ENCODE measurements around the gene DOK5.

The DOK5 gene

DNA sequence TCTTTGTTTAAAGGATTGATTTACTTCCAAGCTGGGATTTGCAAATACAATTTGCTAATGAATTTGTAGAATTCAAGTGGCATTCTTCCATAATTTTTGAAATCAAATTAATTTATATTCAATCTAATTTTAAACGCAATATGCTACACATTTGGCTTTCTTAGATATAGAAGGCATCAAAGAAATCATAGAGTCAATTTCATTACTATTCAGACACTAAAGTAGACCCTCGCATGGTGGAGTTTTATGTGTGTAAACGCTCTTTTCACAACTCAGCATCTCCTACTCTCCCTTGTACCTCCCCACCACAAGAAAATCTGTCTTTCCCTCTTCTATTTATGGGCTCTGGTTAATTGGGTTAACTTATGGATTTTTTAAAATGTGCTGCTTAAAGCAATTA lies 144.3 kb downstream of the DOK5 start:
- DNase-seq (ENCODE audit: low spot score) = no peak

DNA sequence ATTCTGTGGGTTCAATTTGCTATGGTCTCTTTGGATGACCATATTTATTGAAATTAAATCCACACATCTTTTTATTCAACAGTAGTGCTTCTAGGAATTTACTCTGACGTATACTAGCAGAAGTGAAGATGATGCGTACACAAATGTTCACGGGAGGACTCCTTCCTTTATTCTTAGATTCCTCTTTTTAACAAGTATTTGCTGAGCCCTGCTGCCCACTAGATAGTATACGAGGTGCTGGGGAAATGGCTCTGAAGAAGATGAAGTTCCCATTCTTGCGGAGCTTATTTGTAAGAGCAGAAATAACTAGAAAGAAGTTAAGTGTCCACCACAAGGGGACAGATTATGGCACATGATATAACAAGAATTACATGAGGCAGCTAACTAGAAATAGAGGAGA lies 145.2 kb downstream of the DOK5 start:
- no peak for DNase-seq (ENCODE audit: low spot score)

GRCh38 chr20:54622333-54623295 lies 147.2 kb downstream of the DOK5 start:
- DNase-seq (ENCODE audit: low spot score) = no peak

- DNase-seq (ENCODE audit: low spot score) = no peak
Observed at GRCh38 chr20:54623991-54624569, 148.7 kb downstream of the DOK5 start.

DNA sequence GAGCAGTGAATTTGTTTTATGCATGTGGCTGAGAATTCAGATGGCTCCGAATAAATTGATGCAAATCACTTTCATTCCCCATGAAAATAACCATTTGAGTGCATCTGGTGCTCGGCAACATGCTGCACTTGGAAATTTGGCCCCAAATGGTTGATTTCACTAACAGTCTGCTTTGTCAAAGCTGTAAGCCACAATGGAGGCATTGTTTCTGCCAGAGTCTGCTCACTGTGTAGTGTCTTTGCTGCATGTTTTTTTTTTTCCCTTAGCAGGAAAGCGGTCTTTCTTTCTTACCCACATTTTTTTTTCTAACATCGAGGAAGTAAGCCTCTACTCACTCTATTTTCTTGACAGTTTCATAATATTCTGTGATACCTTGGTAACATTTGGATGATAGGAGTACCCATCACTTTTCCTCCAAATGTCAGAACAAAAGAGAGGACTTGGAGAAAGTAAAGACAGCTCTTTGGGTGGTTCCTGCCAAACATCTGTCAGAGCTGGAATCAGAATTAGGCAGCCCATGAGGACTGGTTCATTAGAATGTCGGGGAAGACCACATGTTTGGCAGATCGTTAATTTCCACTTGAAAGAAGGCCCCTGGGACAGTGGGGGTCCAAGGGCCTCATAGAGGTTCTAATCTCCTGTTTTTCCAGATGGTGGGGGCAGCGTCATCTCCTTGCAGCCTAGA lies 149.5 kb downstream of the DOK5 start:
- no peak for DNase-seq (ENCODE audit: low spot score)

GRCh38 chr20:54625497-54625896 lies 150.1 kb downstream of the DOK5 start:
- no peak for DNase-seq (ENCODE audit: low spot score)

DNA sequence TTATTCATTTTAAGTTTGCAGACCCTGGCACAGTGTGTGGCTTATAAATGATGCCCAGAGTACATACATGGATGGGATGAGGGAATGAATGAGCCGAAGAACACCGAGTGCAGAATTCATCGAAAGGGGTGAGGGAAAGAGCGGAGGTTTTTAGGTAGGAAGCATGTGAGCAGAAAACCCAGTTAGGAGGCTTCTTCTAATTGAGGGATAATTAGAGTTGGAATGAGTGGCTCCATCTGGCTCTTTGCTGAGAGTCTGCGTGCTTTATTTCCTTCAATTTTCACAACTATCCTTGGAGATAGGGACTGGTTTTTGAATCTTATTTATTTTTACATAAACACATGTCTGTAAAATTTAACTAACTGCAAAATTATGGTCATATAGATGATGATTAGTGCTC lies 150.7 kb downstream of the DOK5 start:
- no peak for DNase-seq (ENCODE audit: low spot score)

- no peak for DNase-seq (ENCODE audit: low spot score)
Observed at GRCh38 chr20:54629632-54630031, 154.2 kb downstream of the DOK5 start.

GRCh38 chr20:54630582-54630981 lies 155.2 kb downstream of the DOK5 start:
- no peak for DNase-seq (ENCODE audit: low spot score)

DNA sequence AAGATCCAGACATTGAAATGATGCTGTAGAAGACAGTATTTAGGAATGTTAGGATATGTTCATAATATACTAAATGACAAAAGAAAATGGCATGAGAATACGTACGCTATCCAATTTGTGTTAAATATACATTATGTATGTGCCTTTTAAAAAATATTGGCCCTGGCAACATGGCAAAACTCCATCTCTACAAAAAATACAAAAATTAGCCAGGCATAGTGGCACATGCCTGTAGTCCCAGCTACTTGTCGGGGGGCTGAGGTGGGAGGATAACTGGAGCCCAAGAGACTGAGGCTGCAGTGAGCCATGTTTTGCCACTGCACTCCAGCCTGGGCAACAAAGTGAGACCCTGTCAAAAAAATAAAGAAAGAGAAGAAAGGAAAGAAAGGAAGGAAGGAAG lies 155.7 kb downstream of the DOK5 start:
- no peak for DNase-seq (ENCODE audit: low spot score)

GRCh38 chr20:54633374-54634355 lies 158.3 kb downstream of the DOK5 start:
- no peak for DNase-seq (ENCODE audit: low spot score)

GRCh38 chr20:54636575-54636974 lies 161.2 kb downstream of the DOK5 start:
- no peak for DNase-seq (ENCODE audit: low spot score)

DNA sequence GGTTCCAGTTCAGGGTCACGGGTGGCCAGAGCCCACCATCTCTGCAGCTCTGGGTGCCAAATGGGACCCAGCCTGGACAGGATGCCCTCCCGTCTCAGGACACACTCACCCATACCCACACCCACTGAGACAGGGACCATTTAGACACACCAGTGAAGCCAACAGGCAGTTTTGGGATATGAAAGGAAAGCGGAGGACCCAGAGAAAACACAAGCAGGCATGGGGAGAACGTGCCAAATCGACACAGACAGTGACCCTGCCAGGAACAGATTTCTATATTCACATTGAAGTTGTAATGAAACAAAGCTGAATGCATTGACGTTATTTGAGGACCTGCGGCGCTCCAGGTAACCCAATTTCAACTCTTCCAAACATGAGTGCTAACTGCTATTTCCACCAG lies 164.5 kb downstream of the DOK5 start:
- DNase-seq (ENCODE audit: low spot score) = no peak

GRCh38 chr20:54640800-54641199 lies 165.4 kb downstream of the DOK5 start:
- no peak for DNase-seq (ENCODE audit: low spot score)

DNA sequence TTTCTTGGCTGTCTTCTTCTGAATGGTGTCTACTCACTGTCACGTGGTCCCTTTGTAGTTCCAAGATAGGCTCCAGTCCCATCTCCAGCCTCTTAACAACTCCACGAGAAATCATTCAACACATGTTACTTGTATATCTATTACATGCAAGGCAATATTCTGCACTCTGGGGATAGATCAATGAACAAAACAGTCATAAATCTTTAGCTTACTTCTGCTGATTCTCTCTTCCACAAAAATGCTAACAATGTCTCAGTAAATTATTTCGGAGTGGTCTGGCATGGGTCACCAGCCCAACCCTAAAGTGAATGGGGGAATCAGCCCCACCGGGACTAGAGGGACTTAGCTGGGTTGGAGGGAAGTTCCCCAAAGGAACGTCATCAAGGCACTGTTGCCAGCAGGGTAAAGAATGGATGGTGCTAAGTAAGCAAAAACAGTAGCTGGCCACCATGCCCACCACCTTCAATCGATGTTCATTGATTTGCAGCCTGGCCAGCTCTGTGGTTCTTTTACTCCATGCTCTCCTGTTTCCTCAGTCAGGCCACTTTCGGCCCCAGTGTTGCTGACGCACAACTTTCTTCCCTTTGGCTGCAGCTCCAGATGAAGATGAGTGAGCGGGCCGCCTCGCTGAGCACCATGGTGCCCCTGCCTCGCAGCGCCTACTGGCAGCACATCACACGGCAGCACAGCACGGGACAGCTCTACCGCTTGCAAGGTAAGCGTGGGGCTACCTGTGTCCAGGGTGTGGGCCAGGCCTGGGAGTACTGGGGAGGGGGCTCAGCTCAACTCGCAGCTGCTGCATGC lies 167.7 kb downstream of the DOK5 start:
- no peak for DNase-seq (ENCODE audit: low spot score)

- DNase-seq (ENCODE audit: low spot score) = no peak
Observed at GRCh38 chr20:54643761-54644160, 168.4 kb downstream of the DOK5 start.

DNA sequence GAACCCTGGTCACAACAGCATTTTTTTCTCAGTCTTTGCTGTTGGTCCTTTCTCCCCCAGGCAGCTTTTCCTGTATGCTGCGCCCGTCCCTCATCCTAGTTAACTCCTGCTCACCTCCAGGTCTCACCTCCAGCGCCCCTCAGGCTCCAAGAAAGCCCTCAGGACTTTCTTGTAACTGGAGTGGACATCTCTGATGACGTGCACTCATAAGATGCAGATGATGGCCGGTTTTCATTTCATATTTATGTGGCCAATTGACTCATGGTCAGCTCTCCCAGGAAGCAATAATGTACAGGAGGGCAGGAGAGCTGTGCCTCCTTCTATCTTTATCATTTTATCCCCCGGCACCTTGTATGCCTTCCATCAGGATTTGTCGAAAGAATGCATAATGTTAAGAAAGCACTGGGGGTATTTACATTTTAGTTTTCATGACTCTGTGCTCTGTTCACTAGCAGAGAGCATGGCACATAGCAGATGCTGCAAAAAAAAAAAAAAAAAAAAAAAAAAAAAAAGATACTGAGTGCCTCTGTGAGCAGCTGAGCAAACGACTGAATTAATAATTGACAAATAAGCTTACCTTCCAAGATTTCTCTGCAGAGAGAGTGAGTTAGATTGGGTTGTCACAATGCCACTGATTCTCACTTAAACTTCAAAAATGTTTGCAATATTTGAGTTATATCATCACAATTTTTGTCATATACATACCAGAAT lies 170.2 kb downstream of the DOK5 start:
- no peak for DNase-seq (ENCODE audit: low spot score)

GRCh38 chr20:54646156-54646517 lies 170.7 kb downstream of the DOK5 start:
- no peak for DNase-seq (ENCODE audit: low spot score)

- DNase-seq (ENCODE audit: low spot score) = no peak
Observed at GRCh38 chr20:54648421-54649142, 173.2 kb downstream of the DOK5 start.

DNA sequence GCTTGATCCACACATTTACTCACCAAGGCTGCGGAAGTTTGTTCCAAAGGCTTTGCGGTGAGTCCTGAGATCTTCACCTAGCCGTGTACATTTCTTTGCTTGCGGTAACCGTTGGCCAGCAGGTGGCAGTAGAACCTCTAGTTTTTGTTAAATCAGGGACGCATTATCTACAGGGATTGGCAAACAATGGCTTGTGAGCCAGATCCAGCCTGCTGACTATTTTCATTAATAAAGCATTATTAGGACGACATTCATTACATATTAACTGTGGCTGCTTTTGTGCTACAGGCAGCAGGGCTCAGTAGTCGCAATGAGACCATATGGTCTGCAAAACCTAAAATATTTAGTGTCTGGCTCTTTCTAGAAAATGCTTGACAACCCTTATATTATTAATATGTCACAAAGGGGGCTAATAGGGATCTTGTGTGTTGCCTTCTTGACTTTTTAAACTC lies 174.1 kb downstream of the DOK5 start:
- DNase-seq (ENCODE audit: low spot score) = peak; percentile 86
